CD4-positive, alpha-beta T cell treated with Interferon alpha-2 for 1 hour (primary cell): Measurements from ENCODE around the gene CHEK2.
A peak's percentile ranks its signal among the peaks of the same experiment; 100 is the strongest.
"Not testable (repeated sequence)": the region's sequence is repeated elsewhere in the genome, so short reads cannot be mapped to it uniquely, and the experiment has no call there.

Experiments
- DNase-seq, 2 donors: peaks; one replicate each; pipeline ENCODE4 v3.0.0-alpha.2; 2020 to 2022

CHEK2 gene

DNA sequence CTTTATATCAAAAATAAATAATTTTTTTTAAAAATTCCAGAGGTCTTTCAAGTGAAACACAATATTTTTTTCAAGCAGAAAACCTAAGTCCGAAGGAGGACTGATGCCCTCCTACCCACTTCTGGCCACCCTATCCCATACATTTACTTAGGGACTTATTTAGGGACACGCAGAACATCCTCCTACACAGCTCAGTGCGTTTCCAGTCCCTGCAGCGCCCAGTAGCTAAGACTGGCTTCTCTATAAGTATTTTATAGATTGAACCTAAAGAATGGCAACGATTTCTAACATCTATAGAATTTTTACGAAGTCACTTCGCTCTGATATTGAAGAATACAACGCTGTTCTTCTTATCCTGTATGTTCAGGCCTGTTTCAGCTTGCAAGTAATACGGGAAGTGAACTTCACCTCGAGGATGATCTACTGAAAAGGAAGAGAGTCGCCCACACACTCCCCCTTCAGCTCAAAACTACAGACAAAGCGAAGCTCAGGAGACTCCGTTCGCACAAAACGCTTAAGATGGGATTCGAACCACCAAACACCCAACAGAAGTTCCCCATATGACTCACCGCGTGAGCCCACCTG is 328 bp downstream of the CHEK2 start:
- DNase-seq = no peak

DNA sequence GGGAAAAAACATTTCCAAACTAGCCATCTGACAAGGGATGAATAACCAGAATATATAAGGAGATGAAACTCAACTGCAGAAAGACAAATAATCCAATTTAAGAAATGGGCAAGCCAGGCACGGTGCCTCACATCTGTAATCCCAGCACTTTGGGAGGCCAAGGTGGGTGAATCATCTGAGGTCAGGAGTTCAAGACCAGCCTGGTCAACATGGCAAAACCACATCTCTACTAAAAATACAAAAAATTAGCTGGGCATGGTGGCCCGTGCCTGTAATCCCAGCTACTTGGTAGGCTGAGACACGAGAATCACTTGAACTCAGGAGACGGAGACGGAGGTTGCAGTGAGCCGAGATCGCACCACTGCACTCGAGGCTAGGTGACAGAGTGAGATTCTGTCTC is 2.7 kb downstream of the CHEK2 start:
- DNase-seq = not testable (repeated sequence)

DNA sequence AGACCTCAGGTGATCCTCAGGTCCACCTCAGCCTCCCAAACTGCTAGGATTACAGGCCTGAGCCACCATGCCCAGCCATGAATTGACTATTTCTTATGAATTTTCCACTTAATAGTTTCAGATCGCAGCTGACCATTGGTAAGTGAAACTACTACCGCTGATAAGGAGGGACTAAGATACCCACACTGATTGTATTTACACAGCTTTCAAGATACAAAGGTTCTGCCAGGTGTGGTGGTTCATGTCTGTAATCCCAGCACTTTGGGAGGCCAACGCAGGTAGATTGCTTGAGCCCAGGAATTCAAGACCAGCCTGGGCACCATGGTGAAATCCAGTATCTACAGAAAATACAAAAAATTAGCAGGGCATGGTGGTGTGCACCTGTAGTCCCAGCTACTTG is 3.9 kb downstream of the CHEK2 start:
- no peak for DNase-seq

DNA sequence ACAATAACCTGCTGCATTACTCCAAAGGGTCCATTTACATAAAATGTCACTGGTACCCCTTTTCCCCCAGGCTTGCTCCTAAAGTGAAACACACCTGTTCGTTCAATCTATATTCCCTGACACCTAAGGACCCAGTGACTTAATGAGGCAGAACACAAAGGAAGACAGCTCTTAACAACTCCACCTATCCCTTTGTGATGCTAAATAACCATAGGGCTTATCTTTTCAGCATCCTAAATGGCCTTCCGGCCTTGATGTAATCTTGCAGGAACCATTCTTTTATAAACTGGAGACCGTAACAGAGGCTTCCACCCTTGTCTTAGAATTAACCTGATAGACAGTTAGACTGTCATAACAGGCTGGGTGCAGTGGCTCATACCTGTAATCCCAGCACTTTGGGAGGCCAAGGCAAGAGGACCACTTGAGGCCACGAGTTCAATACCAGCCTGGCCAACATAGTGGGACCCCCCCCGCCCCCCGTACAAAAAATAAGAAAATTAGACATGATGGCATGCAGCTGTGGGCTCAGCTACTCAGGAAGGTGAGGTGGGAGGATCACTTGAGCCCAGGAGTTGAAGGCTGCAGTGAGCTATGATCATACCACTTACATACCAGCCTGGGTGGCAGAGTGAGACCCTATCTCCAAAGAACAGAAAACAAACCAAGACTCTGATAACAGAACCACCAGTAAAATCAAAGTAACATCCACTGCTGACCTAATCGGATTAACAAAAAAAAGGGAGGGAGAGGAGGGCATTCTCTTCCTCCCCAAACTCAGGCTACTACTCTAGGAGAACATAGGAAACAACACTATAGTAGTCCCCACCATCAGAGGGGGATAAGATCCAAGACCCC is 5.1 kb downstream of the CHEK2 start:
- no peak for DNase-seq

DNA sequence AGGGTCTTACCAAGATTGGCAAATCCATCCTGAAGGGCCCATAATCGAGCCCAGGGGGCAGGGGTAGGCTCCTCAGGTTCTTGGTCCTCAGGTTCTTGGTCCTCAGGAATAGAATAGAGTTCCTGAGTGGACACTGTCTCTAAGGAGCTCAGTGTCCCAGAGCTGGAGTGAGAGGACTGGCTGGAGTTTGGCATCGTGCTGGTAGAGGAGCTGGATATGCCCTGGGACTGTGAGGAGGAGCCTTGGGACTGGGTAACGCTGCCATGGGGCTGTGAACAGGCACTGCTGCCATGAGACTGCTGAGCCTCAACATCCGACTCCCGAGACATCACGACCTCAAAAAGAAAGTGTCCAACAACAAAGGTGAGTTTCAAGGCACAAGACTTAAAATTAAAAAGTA is 7.2 kb downstream of the CHEK2 start:
- no peak for DNase-seq

DNA sequence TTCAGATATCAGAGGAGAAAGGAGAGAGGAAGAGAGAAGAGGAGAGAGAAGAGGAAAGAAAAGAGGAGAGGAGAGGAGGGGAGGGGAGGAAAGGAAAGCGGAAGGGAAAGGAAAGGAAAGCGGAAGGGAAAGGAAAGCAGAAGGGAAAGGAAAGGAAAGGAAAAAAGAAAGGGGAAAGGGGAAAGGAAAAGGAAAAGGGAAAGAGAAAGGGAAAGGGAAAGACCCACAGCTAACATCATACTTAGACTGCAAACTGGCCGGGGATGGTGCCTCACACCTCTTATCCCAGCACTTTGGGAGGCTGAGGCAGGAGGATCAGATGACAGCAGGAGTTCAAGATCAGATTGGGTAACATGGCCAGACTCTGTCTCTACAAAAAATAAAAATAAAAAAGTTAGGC is 11.4 kb downstream of the CHEK2 start:
- no peak for DNase-seq

DNA sequence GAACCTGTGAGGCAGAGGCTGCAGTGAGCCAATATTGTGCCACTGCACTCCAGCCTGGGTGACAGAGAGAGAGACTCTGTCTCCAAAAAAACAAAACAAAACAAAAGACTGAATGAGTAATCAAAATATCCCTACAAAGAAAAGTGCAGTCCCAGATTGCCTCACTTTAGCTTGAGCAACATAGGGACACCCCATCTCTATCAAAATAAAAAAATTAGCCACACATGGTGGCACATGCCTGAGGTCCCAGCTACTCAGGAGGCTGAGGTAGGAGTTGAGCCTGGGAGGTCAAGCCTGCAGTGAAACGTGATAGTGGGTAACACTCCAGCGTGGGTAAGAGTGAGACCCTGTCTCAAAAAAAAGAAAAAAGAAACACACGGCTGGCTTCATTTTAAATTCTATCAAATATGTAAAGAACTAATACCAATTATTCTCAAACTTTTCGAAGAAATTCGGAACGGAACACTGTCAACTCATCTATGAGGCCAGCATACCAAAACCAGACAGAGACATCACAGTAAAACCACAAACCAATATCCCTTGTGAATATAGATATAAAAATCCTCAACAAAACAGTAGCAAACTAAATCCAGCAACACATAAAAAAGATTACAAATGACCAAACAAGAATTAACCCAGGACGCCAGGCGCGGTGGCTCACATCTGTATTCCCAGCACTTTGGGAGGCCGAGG is 12.9 kb downstream of the CHEK2 start:
- no peak for DNase-seq

DNA sequence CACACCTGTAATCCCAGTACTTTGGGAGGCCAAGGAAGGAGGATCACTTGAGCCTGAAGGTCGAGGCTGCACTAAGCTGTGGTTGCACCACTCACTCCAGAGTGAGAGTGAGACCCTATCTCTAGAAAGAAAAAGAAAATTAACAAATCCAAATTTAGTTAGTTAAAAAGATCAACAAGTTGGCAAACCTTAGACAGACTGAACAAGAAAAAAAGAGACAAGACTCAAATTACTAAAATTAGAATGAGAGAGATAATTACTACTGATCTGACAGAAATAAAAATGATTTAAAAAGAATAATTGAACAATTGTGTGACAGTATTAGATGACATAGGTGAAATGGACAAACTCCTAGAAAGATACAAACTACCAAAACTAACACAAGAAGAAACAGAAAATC is 13.6 kb downstream of the CHEK2 start:
- DNase-seq = no peak

DNA sequence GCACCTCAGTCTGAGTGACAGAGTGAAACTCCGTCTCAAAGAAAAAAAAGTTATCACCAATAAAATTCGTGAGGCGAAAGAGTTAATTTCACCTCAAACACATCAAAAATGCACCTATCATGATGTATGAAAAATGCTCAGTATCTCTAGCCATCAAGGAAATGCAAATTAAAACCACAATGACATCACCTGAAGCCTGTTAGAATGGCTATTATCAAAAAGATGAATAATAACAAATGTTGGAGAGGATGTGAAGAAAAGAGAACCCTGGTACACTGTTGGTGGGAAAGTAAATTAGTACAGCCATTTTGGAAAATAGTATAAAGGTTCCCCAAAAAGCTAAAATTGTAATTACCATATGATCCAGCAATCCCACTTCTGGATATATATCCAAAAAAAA is 23.6 kb downstream of the CHEK2 start:
- no peak for DNase-seq

DNA sequence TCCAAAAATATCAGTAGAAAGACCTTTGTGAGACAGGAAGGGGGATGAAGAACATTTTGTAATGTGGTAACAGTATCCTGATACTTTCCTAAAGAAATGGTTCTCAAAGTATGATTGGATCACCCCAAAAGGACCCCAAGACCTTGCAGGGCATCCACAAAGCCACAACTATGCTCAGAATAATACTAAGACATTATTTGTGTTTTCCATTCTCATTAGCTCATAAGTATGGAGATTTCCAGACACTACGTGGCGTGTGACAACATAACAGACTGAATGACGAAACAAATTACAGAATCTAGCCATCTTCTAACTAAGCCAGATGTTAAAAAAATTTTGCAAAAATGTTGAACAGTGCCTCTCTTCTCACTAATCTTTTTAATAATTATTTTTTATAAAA is 24.9 kb downstream of the CHEK2 start:
- no peak for DNase-seq

DNA sequence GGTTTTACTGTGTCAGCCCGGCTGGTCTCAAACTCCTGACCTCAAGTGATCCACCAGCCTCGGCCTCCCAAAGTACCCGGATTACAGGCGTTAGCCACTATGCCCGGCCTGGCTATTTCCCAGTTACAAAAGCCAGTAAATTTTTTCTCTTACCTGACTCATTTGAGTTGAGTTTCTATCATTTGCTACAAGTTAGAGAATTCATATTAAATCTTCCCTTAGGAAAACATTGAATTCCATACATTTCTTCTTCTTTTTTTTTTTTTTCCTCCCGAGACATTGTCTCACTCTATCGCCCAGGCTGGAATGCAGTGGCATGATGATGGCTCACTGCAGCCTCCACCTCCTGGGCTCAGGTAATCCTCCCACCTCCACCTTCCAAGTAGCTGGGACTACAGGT is 26.0 kb downstream of the CHEK2 start:
- DNase-seq = no peak

DNA sequence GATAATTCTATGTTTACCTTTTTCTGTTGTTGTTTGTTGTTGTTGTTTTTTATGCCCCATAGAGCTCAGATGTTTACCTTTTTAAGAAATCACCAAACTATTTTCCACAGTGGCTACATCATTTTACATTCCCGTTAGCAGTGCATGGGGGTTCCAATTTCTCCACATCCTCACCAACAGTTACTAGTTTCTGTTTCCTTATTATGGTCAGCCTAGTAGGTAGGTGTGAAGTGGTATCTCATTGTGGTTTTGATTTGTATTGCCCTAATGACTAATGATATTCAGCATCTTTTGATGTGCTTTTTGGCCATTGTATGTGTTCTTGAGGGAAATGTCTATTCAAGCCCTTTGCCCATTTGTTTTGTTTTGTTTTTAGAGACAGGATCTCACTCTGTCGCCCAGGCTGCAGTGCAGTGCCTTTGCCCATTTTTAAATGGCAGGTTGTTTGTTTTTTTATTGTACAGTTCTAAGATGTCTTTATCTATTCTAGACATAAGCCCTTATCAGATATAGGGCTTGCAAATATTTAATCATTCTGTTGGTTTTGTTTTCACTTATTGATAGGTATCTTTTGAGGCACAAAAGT is 27.5 kb downstream of the CHEK2 start:
- peak in 1 of 2 donors; percentile 2 for DNase-seq

DNA sequence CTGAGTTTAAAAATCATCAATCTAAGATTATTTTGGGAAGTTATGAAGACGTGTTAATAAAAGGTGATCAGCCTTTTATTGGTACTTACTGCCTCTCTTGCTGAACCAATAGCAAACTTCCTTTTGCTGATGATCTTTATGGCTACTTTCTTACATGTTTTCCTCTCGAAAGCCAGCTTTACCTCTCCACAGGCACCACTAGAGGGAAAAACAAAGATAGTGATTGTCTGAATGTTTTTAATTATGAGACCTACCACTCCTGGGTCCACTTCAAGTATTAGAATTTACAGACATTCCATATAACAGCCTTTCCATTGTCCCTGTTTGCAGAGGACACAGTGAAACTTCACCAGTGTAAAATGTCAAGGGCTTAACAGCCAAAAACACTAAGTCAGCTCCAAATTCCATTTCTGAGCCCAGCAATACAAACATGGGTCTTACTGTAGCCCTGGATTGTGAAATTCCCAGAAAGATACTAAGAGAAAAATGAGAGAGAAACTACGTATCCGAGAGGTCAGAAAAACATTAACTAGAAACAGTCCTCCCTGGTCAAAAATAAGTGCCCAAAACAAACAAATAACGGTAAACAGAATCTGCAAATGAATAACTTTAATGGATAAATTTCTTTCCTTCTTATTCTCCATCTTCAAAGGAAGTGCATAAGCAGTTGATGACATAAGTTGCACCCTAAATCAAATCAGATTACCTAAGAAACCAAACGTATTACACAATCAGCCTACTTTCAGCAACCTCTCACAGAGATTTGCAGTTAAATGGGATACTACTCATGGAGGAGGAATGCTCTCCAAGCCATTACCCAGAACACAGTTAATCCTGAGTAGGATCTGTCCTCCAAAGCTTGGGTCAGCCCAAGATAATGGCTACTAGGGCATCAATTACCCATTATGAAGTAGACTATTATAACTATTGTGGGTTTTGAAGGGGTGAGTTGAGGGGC is 29.5 kb downstream of the CHEK2 start:
- no peak for DNase-seq

DNA sequence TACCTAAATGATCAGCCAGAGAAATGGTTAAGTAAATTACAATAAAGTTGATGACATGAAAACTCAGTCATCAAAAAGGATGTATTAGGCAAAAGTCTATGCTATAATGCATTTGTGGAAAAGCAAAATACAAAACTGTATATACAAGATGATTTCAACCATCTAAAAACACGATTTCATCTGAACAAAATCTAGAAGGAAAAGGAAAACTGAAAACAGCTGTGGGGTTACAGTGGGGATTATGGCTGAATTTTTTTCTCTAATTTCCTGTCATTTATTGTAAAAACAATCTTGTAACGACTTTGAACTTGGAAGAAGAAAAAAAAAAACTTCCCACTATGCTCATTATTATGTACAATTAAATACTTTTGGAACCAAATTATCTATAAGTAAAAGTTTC is 30.3 kb downstream of the CHEK2 start:
- DNase-seq = no peak

DNA sequence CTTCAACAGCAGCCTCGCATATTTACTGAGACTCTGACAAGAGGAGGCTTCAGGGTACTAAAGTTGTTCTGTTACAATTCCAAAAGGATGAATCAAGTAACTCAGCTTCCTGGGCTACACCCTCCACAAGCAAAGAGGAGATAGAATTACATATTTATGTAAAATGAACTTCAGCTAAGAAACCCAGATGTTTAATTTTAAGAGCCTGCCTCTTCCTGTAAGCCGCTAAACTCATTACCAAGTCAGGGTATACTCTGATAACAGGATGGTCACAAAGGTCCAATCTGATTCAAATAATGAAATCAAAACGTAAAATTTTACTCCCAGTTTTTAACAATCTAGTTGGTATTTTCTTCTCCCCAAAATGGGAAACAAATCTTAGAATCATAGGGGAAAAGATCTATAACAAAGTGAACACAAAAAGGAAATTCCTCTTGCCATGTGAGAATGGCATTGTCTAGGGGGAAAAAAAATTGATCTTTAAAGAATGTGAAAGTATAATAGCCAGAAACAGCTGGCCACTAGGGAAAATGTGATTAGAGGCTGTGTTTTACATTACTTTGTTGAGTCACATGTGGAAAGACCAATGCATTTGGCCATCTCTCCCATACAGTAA is 30.9 kb downstream of the CHEK2 start:
- DNase-seq = no peak

DNA sequence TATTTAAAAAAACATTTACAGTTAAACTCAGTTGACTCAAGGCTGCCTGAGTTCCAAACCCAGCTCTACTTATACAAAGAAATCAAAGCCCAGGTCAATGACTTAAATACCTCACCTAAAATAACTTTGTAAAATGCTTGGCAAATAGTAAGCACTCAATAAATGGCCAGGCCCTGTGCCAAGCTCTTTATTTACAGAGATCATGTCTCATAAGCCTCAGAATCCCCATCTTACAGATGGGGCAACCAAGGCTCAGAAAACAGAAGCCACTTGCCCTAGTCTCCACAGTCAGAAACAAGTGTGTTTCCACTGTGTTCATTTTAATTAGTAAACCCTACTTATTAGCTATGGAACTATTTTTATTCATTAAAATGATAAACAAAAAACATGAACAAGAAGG is 31.5 kb downstream of the CHEK2 start:
- DNase-seq = no peak

DNA sequence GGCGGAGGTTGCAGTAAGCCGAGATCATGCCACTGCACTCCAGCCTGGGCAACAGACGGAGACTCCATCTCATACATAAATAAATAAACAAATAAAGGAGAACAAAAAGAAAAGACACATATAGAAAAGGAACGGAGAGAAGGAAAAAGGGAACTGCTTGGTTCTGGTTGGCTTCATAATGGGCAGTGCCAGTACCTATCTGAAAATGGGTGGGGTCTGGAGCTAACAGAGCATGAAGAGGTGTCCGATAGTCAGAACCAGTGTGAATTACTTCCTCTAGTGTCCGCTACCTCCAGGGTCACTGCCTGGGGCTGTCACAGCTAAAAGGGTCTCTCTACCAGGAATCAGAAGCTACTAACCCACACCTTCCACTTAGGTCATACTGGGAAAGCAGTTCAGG is 34.8 kb downstream of the CHEK2 start:
- DNase-seq = no peak

DNA sequence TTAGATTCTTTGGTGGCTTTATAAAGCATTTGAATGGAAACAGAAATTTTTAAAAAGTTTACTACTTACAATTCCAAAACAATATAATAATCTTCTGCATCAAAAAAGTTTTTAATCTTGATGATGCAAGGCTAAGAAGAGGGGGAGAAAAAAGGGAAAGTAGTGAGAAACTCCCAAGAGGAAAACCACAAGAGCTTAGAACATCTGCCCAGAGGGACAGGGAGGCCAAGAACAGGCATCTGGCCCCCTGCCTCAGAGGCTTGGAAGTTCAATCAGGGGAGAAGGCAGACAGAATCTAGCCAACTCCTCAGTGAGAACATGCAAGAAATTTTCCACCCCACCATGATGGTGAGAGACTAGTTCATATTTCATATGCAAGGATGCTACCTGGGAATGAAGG is 38.2 kb downstream of the CHEK2 start:
- no peak for DNase-seq

DNA sequence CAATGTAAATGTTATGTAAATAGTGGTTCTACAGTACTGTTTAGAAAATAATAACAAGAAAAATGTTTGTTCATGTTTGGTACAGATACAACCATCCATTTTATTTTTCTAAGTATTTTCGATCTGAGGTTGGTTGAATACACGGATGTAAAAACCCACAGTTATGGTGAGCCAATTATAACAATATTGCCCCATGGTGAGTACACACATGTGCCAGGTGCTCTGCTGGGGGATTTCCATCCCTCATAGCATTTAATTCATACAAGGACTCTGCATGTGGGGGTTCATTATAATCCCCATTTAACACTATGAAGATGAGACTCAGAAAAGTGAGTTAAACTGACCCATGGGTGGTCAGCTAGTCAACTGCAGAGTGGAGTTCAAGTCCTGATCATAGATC is 38.7 kb downstream of the CHEK2 start:
- no peak for DNase-seq

DNA sequence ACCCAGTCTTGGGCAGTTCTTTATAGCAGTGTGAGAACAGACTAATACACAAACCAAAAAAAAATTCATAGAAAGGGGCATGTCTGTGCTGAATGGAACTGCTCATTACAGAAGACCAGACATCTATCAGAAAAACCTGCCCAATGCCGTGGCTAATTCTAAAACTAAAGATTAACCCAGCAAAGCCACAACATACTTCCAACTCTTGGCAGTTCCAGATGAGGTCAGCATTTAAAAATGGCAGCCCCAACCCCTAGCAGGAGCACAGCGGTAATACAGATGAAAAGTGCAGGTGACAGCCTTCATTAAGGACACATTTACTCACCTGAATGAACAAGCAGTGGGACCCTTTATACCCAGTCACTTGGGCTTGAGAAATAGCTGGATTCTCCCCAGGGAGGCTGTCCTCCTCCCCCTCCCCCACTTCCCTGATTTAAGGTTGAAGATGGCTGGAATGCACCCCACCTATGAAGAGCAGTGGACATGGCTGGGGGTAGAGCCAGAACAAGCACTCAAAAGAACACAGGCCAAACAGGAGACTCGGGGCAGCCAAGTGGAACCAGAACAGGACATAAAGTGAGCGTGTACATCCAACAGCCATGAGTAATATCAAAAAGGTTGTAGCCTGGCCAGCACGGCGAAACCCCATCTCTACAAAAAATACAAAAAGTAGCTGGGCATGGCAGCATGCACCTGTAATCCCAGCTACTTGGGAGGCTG is 48.4 kb downstream of the CHEK2 start:
- not testable (repeated sequence) for DNase-seq

DNA sequence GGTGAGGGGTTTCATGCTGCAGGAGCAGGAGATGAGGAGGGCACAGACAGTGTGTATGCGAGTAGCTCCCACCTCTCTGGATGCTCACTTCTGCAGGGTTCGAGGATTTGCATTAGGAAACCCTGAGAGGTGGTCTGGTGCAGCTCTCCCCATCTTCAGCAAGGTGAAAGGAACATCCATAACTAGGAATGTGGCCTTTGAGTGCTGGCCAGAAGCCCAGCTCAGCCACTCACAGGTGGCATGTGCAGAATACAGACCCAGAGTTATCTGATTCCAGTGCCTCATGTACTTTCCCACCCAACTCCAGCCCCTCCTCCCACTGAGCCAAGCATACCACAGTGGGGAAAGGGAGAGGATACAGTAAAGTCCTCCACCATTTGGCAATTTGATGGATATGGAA is 51.8 kb downstream of the CHEK2 start:
- not testable (repeated sequence) for DNase-seq
